Stimulated activated CD4-positive, alpha-beta T cell treated with anti-CD3 and anti-CD28 coated beads, Interleukin-1b, Interleukin-23, amount 100 ng/mL, for 48 hours (primary cell): ENCODE measurements around the gene C10orf67.
"Not testable (repeated sequence)": the region's sequence is repeated elsewhere in the genome, so short reads cannot be mapped to it uniquely, and the experiment has no call there.

Source experiments
- DNase-seq: peaks from one replicate; pipeline ENCODE4 v3.0.0-alpha.2; 2020

The C10orf67 gene

DNA sequence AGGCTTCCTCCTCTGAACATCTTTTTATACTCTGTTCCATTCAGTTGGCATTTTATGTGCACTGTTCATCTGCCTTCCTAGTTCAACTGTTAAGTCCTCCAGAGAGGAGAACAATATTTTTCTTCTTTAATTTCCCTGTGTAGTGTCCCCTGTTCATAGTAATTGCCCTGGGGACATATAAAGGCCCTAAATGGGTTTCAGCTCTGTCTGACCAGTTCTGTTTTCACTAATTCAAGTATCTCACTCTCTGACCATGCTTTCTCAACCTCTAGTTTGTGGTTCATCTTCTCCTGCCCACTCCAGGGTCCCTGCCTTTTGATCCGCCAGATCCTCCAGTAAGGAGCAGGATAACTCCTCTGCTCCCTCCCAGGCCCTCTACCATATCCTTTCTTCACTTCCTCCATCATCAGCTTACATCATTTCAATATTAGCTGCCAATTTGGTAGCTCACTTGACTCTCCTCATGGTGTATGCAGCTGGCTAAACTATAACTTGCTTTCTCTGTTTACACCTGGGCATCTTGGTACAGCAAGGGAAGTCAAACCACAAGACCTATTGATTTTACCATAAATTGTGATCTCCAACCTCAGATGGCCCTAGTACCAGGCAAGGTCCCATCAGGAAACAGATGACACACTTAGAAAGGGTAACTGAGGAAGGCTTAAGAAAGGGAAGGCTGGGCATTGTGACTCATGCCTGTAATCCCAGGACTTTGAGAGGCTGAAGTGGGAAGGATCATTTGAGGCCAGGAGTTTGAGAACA is 17.7 kb upstream of the C10orf67 start:
- no peak for DNase-seq

GRCh38 chr10:23361665-23362064 is 17.1 kb upstream of the C10orf67 start:
- DNase-seq = no peak

DNA sequence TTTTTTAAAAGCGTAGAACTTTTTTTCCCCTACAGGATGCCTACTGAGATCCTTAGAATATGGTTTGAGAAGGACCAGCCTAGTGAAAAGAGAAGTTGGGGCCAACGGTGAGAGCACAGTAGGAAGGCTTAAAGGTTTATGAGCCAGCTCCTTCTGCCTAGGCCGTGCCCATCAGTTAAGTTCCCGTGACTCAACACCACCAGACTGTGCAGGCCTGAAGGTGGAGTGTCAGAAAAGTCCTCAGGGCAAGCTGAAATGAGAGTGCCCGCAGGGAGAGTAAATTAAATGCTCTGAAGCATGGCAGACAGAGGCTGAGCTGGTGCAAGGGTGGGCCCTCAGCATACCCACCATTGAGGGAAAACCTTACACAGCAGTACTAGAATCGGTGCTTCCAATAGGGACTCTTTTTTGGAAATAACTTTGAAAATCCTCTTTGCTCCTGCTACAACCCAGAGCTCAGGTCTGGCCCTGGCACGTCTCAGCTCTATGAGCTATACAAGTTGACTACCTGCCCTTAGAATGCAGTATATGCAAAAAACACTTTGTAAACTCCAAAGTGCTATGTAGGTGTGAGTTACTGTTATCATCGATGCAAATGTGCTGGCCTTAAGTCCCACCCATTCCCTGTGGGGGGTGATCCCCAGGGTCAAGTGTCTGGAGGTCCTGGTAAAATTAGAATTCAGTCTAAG is 15.2 kb upstream of the C10orf67 start:
- no peak for DNase-seq

DNA sequence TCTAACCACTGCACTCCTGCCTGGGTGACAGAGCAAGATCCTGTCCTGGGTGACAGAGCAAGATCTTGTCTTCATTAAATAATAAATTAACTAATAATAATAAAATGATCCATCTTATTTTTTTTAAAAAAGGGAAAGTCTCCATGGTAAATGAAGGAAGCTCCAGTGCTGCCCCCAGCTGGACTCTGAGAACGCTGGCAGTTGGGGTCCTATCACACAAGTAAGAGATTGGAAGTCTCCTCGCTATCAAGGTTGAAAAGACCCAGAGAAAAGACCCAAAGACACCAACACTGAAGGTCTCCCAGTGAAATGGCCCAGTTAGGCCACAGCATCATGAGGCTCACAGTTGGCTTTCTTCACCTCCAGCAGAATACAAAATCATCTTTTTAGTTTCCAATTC is 13.8 kb upstream of the C10orf67 start:
- no peak for DNase-seq

GRCh38 chr10:23354630-23355279 is 10.2 kb upstream of the C10orf67 start:
- DNase-seq = no peak

DNA sequence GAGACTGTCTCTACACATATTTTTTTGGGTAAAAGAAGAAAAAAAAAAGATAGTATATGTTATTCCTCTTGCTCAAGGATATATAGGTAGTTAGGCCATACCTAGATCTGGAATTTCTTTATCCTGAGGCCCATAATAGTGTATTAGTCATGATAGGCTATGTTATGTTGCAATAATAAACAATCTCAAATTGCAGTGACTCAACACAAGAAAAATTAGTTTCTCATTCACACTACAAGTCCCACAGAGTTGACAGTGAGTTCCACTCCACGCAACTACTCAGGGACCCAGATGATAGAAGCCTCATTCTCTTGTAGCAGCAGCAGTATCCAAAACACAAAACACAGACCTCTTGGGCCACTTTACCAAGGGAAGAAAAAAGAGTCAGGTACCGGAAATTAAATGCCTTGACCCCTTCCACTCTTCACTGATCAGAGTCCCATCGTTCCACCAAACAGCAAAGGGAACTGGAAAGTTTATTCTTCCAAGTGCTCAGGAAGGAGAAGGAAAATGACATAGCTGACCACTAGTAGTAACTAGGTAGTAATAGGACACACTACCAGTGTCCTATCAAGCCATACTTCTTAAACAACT is 7.4 kb upstream of the C10orf67 start:
- DNase-seq = no peak

DNA sequence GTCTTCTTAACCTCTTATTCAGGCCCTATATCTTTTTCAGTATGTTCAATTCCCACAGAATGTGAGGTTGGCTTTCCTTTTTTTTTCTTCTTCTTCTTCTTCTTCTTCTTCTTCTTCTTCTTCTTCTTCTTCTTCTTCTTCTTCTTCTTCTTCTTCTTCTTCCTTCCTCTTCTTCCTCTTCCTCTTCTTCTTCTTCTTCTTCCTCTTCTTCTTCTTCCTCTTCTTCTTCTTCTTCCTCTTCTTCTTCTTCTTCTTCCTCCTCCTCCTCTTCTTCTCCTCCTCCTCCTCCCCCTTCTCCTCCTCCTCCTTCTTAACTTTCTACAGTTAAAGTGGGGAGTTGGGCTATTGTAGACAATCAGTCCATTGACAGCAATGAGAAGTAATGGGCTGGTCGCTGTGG is 6.1 kb upstream of the C10orf67 start:
- not testable (repeated sequence) for DNase-seq

DNA sequence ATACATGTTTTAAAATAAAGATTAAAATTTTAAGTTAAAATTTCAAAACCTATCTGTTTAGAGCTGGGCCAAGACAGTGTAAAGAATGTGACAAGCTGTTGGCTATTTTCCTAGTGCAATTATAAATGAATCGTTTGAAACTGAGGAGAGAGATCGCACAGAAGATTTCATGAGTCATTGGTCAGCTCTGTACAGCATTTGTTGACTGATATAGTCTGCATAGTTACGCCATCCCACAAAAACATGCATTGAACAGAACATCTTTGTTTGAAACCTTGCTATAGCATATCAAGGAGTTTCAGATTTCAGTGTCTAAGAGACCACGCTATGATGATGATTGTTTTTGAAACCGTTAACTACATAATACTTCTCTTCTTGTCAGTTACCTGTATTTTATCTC is 1.3 kb upstream of the C10orf67 start:
- DNase-seq = no peak

GRCh38 chr10:23343591-23344240 is 881 bp downstream of the C10orf67 start:
- DNase-seq = peak; percentile 70

DNA sequence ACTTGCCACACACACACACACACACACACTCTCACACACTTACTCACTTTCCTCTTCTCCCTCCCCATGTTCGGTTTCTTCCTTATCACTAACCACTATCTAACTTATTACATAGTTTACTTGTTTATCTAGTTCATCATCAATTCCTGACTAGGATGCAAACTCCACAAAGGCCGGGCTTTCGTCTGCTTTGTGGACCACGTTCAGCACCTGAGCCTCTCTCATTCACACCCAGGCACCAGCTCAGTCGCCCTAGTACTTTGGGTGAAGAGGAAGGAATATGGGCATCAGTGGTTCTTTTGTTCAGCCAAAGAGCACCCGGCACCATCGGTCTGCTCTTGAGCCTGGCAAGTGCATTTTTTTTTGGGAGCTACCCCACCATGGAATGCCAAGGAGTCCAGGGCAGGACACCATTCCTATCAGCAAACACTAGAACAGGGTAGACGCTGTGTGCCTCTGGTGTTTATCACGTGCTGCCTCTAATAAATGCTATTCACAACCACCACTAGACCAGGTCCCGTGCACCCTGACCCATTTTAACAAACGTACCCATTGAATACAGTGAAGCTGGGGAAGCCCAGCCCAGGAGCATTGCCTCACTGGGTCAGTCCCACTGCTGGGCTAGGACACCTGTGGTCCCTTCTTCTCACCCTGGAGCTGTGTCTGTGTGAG is 2.2 kb downstream of the C10orf67 start:
- DNase-seq = no peak

GRCh38 chr10:23341004-23341403 is 3.6 kb downstream of the C10orf67 start:
- DNase-seq = peak; percentile 27

- DNase-seq = no peak
Measured at GRCh38 chr10:23340354-23340753, 4.2 kb downstream of the C10orf67 start.

DNA sequence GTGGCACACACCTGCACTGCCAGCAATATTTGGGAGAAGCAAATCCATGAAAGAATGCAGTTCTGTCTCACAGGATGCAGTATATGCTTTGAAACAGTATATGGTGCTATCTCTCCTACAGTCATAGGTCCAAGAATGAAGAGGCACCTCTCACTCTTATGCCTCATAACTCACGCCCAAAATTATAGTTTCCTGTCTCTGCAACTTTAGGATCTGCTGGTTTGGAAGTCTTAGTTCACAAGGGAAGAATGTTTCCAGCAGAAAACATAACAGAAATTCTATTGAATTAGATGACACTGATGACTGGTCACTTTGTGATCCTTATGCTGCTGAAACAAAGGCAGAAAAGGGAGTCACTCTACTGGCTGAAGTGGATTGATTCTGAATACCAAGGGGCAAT is 5.7 kb downstream of the C10orf67 start:
- no peak for DNase-seq

DNA sequence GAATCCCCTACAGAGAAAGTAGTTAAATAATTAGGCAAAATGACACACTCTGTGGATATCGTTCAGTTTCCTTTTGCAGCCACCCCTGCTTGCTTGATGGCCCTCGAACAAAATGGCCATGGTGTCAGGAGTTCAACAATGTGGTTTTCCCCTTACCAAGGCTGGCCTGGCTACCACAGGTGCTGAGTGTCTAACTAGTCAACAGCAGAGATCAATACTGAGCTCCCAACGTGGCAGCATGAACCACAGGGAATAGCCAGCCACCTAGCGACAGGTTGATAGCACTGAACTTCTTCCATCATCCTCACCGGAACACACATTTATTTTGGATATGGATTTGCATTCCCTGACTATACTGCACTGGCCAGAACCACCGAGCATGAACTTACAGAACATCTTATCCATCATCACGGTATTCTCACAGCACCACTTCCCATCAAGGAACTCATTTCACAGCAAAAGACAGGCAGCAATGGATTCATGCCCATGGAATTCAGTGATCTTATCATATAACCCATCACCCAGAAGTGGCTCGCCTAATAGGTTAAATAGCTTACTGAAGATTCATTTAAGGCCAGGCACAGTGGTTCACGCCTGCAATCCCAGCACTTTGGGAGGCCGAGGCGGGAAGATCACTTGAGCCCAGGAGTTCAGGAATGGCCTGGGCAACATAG is 6.3 kb downstream of the C10orf67 start:
- DNase-seq = no peak

DNA sequence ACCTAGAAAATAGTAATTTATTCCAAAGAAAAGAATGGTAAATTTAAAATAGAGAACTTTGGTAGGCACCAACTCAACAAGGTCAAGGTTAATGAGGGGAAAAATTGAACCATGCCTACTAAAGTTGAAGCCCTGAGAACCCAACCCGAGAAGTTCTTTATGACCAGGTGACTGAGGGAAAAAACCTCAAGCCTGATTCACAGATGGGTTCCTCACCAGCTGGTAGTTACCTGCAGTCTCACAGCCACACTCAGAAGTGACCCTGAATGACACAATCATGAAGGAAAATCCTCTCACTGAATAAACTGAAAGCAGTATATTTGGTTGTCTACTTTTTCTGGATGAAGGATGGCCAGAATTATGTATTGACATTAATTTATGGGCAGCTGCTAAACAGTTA is 7.0 kb downstream of the C10orf67 start:
- peak; percentile 53 for DNase-seq

GRCh38 chr10:23331567-23332301 is 12.9 kb downstream of the C10orf67 start:
- DNase-seq = no peak

- DNase-seq = no peak
Measured at GRCh38 chr10:23330948-23331347, 13.6 kb downstream of the C10orf67 start.

- DNase-seq = no peak
Measured at GRCh38 chr10:23326544-23327307, 17.9 kb downstream of the C10orf67 start.

DNA sequence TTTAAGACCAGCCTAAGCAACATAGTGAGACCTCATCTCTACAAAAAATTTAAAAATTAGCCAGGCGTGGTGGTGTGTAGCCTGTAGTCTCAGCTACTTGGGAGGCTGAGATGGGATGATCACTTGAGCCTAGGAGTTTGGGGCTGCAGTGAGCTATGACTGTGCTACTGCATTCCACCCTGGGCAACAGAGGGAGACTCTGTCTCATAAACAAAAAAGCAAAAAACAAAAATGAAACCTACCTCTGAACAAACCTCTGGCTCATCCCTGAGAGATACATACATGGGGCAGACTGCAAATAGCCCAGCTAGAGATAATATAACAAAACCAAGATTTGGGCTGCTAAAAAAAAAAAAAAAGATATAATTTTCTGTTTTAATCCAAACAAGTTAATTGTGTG is 19.5 kb downstream of the C10orf67 start:
- DNase-seq = no peak

DNA sequence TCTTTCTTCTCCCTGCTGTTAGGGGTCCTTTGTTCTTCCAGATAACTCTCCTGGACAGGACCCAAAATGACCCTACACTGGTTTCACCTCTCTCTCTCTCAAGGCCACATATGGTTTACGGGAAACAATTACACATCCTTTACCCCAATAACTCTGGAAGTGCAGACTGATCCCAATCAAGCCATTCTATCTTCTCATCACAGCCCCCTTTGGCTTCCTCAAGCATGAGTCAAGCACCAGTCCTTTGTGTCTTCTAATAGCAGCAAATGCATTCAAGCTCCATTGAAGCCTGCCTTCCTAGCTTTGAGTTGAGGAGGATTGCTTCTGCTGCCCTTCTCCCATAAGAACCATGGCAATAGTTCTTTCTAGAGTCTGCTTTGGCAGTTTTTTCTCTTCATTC is 20.2 kb downstream of the C10orf67 start:
- DNase-seq = no peak
